IPS-15b (cell line): ENCODE results near the gene CRK.

Experiments used
- H3K27me3 ChIP-seq: one replicate; pipeline ENCODE4 v1.6.1; 2013; ENCODE audit warnings: low read length; ENCODE audit not compliant: control insufficient read depth, insufficient read depth
- H3K36me3 ChIP-seq: one replicate; pipeline ENCODE4 v1.6.1; 2013; ENCODE audit warnings: low read length; ENCODE audit not compliant: control insufficient read depth, insufficient read depth
- H3K4me1 ChIP-seq: one replicate; pipeline ENCODE4 v1.6.1; 2013; ENCODE audit warnings: mild to moderate bottlenecking, low read length; ENCODE audit not compliant: control insufficient read depth, insufficient read depth
- H3K4me3 ChIP-seq: one replicate; pipeline ENCODE4 v1.5.1; 2013; ENCODE audit warnings: low read depth, low read length
- H3K9ac ChIP-seq: one replicate; pipeline ENCODE4 v1.6.1; 2013; ENCODE audit warnings: low read depth, mild to moderate bottlenecking, low read length
- H3K9me3 ChIP-seq: one replicate; pipeline ENCODE4 v1.6.1; 2013; ENCODE audit warnings: mild to moderate bottlenecking, low read length; ENCODE audit not compliant: control insufficient read depth, insufficient read depth

CRK gene

DNA sequence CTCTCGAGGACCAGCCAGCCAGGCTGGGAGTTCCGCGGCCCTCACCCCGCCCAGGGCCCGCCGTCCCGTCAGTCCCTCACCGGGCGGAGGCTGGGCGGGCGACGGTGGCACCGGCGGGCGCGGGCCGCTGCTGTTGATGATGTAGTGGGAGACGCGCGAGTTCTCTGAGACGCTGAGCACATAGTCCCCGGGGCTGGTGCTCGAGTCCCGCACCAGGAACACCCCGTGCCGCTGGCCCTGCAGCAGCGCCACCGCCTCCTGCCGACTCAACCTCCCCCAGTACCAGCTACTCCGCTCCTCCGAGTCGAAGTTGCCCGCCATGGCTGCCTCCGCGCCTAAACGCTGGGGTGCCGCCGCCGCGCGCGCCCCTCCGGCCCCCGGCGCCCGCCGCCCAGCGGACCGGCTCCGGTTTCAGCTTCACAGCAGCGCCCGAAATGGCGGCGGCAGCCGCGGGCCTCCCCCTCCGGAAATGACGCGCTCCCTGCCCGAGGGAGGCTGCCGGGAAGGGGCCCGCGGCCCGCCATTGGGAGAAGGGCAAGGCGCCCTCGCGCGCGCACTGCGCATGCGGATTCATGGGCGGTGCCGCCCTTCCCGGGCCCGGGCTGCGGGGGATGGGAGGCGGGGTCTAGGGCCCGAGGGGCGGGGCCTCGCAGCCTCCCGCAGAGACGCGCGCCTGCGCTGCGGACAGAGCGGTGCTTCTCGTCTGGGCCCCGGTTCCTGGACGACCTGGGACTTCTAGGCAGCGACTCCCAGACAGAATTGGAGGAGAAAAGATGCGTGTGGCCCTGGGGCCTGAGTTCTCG lies at the start of gene CRK:
CRK (minus strand) TSS at position 436 of the 803 bp plus-strand sequence; CDS start at position 321, 115 bp downstream.
- no peaks in the 10 kb centered on the region for H3K36me3 ChIP-seq
- peak within 1 kb of the TSS; percentile 94 for H3K9ac ChIP-seq
- no peaks in the 10 kb centered on the region for H3K9me3 ChIP-seq
- H3K4me1 ChIP-seq = peaks cover 5% of the 10 kb centered on the region
- H3K27me3 ChIP-seq = no peaks in the 10 kb centered on the region
- H3K4me3 ChIP-seq = peak within 1 kb of the TSS; percentile 67

DNA sequence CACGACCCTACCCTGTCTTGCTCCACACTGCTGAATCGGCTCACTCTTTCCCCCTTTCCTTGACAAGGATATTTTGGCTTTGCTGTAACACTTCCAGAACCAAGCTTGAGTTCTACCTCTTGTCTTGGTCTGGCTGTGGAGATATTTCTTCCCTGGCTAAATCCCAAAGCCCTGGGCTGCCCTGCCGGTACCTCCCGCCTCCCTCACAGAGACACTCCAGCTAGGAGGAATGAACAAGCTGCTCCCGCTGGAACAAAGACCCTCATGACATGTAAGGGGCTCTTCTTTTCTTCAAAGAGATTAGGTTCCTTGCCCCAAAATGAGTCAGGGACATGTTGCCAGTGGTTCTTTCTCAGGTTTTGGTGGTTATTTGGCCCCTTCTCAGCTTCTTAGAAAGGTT lies 49.6 kb upstream of the CRK start:
- Histone ChIP-seq H3K9ac (no peak overlapping the region), H3K27me3 (no peaks in the 10 kb centered on the region), H3K36me3 (peaks cover 10% of the 10 kb centered on the region)

DNA sequence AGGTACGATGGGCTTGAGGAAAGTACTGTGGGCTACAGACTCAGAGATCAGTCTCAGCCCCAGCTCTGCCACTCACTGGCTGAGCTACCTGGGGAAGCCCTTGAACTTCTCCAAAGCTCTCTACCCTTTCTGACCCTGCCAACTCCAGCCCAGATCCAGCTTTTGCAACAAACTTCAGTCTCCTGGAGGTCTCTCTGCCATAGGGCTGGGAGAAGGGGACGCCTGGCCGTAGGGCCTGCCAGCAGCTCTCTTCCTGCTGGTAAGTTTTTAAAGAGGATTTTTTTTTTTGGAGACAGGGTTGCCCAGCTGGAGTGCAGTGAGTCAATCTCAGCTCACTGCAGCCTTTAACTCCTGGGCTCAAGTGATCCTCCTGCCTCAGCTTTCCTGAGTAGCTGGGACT lies 48.8 kb upstream of the CRK start:
- Histone ChIP-seq H3K4me1 (no peaks in the 10 kb centered on the region), H3K4me3 (no peak overlapping the region), H3K9ac (no peak overlapping the region), H3K27me3 (no peaks in the 10 kb centered on the region), H3K36me3 (peaks cover 10% of the 10 kb centered on the region), H3K9me3 (no peaks in the 10 kb centered on the region)

More for the DNA sequence above, 49.6 kb upstream of the CRK start:
- no peaks in the 10 kb centered on the region for H3K4me1 ChIP-seq
- H3K4me3 ChIP-seq = no peak overlapping the region
- no peaks in the 10 kb centered on the region for H3K9me3 ChIP-seq

DNA sequence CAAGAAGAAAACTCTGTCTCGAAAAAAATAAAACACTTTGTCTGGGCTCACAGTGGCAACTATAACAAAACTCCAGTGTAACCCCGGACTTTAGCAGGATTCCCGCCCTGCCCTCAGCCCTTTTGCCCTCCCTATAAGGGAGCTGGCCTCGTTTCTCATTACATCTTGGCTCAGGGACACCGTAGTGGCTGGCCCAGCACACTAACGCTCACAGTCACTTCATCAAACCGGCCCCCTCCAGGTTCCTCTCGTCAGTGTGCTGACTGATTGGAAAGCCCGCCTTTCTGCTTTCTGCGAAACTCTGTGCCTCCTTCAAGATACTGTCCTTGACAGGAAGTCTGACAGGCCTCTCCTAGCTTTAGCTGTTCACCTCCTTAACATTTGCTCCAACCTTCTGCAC lies 47.7 kb upstream of the CRK start:
- H3K9ac ChIP-seq = no peak overlapping the region
- peaks cover 6% of the 10 kb centered on the region for H3K36me3 ChIP-seq
- no peaks in the 10 kb centered on the region for H3K4me1 ChIP-seq
- H3K27me3 ChIP-seq = no peaks in the 10 kb centered on the region
- no peaks in the 10 kb centered on the region for H3K9me3 ChIP-seq
- no peak overlapping the region for H3K4me3 ChIP-seq

DNA sequence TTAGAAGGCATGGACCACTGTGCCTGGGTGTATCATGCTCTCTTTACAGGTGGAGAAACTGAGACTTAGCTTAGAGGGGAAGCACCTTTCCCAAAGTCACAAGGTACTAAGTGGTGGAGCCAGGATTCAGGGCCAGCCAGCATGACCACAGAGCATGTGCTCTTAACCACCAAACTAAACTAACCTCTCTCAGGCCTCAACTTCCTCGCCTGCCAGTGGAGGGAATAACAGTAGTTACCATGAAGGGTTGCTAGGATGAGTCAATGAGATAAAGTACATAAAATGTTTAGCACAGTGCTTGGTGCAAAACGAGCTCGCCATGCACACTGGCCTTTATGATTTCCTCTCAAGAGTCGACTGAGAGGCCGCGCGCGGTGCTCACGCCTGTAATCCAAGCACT lies 42.8 kb upstream of the CRK start:
- no peaks in the 10 kb centered on the region for H3K4me1 ChIP-seq
- peaks cover 9% of the 10 kb centered on the region for H3K36me3 ChIP-seq
- no peak overlapping the region for H3K4me3 ChIP-seq
- no peaks in the 10 kb centered on the region for H3K9me3 ChIP-seq
- no peaks in the 10 kb centered on the region for H3K27me3 ChIP-seq
- no peak overlapping the region for H3K9ac ChIP-seq

DNA sequence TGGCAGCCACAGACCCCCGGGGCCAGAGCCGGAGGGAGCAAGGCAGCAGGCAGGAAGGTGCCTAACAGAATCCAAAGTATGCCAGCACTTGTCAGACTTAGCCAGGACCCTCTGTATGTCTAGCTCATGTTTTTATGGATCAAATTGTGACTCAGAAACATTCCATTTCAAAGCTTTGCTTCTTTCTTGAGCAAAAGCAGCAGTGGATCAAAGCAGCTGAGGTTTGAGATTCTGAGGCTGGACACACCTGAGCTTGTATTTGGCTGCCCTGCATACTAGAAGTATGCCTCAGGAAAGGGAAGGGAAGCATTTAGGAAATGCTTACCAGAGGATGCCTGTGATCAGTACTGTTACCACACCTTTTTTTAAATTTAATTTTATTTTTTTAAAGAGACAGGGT lies 42.2 kb upstream of the CRK start:
- Histone ChIP-seq H3K36me3 (peaks cover 9% of the 10 kb centered on the region), H3K27me3 (no peaks in the 10 kb centered on the region), H3K9ac (no peak overlapping the region), H3K4me3 (no peak overlapping the region), H3K9me3 (no peaks in the 10 kb centered on the region), H3K4me1 (no peaks in the 10 kb centered on the region)

DNA sequence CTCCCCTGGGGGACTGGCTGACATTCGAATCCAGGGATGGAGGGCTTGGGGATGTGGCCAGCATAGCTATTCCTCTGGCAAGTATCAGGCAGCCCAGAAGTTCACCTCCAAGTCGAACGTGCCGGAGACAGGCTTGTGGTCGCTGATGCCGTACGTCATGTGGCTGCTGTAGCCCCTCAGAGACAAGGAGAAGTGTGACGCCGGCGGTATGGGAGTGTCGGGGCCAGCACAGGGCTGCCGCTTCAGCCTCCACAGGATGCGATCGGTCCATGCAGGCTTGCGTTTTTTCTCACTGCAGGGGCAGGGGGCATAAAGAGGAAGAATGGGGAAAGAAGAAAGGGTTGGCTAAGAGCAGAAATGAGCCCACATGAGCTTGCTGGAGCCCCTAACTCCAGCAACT lies 41.8 kb upstream of the CRK start:
- Histone ChIP-seq H3K9me3 (no peaks in the 10 kb centered on the region), H3K36me3 (peaks cover 9% of the 10 kb centered on the region), H3K4me3 (no peak overlapping the region), H3K27me3 (no peaks in the 10 kb centered on the region), H3K9ac (no peak overlapping the region), H3K4me1 (no peaks in the 10 kb centered on the region)

DNA sequence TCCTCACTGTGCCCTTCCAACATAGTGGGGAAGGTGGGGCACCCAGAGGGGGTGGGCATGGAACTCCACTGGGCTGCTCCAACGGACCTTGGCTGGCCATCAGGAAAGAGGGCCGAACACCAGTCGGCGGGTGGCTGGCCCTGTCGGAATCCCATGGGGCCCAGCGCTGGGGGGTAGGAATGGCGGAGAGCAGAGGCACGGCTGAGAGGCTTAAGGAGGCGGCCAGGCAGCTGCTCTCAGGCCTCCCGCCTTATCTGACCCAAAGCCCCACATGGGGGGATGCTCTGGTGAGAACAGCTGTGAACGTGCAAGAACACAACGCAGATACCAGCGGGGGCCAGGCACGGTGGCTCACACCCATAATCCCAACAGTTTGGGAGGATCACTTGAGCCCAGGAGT lies 40.8 kb upstream of the CRK start:
- Histone ChIP-seq H3K36me3 (peaks cover 9% of the 10 kb centered on the region), H3K4me1 (peaks cover 2% of the 10 kb centered on the region), H3K9ac (no peak overlapping the region), H3K9me3 (no peaks in the 10 kb centered on the region), H3K4me3 (no peak overlapping the region), H3K27me3 (no peaks in the 10 kb centered on the region)

DNA sequence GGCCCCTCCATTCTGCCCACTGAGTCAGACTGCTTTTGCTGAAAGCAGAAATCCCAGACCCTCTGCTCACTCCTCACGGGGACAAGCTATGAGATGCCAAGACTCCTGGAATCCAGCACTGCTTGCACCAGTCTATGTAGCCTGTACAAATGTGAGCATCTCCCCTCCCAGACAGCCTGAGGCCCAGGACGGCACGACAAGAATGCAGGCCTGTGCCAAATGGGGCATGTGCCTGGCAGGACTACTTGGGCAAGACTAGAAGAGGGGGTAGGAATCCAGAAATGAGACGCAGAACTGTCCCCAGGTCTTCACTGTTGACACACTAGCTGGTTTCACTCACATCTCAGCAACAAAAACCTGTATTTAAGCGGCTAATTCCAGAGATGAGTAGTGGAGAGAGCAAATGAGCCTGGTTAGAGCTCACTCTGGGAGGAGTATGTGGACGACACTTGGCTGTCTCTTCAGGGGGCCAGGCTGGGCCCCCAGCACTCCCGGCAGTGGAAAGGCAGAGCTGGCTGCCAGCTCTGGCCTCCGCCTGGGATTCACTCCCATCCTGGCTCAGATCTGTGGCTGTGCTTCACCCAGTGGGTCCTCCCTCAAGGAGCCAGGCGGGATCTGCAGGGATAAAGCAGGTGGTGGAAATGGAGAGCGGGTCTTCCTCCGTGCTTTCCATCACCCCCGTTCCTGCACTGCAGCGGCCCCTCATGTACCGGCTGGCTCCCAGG lies 39.4 kb upstream of the CRK start:
- Histone ChIP-seq H3K36me3 (peaks cover 9% of the 10 kb centered on the region), H3K4me3 (no peak overlapping the region), H3K4me1 (peaks cover 2% of the 10 kb centered on the region), H3K9me3 (no peaks in the 10 kb centered on the region), H3K27me3 (no peaks in the 10 kb centered on the region), H3K9ac (no peak overlapping the region)

DNA sequence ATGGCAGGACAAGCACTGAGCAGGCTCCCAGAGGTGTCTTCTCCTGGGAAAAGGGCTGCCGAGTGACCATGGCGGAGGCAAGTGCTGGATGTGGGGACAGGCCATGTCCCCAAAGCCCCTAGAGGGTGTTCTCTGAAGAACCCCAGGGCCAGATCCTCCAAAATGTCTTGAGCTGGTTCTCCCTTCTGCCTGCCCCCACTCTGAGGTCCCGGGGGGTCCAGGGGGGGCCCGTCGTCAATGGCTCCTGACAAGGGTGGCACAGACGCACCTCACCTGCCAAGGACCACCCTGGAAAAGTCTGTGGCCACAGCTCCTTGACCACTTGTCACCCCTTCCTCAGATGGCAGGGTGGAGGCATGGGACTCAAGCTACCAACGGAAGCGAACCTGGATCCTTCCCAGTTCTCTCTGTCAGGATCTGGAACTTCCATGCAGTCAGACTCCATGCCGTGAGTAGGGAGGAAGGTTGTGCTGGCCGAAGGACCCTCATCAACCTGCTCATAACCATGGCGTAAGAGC lies 38.8 kb upstream of the CRK start:
- Histone ChIP-seq H3K9me3 (no peaks in the 10 kb centered on the region), H3K9ac (no peak overlapping the region), H3K4me3 (no peak overlapping the region), H3K4me1 (peaks cover 2% of the 10 kb centered on the region), H3K36me3 (peaks cover 9% of the 10 kb centered on the region), H3K27me3 (no peaks in the 10 kb centered on the region)

DNA sequence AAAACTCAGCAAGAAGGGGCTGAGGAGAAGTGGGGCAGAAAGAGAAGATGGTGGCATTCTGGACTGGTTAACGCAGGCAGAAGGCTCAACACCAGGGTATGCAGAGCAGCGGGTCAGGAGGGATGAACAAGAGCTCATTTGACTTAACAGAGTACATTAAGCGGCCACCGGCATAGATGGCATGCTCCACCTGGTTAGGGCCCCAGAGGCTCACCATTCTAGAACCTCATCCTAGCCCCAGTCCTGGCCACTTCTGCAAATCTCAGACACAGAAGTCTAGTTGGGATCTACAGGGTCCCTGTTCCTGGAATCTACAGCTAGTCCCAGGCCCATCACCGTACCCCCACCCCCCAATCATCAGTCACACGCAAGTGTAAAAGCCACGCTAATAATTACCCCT lies 38.2 kb upstream of the CRK start:
- H3K4me1 ChIP-seq = peaks cover 2% of the 10 kb centered on the region
- H3K36me3 ChIP-seq = peaks cover 9% of the 10 kb centered on the region
- no peaks in the 10 kb centered on the region for H3K9me3 ChIP-seq
- no peak overlapping the region for H3K9ac ChIP-seq
- no peak overlapping the region for H3K4me3 ChIP-seq
- no peaks in the 10 kb centered on the region for H3K27me3 ChIP-seq
